GOT3 (cell line): ENCODE results near the gene STXBP1.

Experiments used
- DNase-seq: peaks from one replicate; lab custom pipeline; 2025; ENCODE audit warnings: mixed read lengths; lab: John Stamatoyannopoulos, UW

Gene STXBP1

GRCh38 chr9:127735530-127736185 is 123.6 kb downstream of the STXBP1 start:
- no peak for DNase-seq

GRCh38 chr9:127738666-127739065 is 126.6 kb downstream of the STXBP1 start:
- no peak for DNase-seq

- no peak for DNase-seq
Measured at GRCh38 chr9:127739614-127740330, 127.7 kb downstream of the STXBP1 start.

GRCh38 chr9:127741831-127742434 is 129.9 kb downstream of the STXBP1 start:
- no peak for DNase-seq
